IMR-90 (cell line): ENCODE results near the gene C11orf98. TPM values are rescaled to one million over a fixed set of nuclear protein-coding genes. Genes with fewer than 3 reads are reported as not detected.
A peak's percentile ranks its signal among the peaks of the same experiment; 100 is the strongest.

Experiments used
- ATAC-seq: fragments of 200-7000 bp; cut with Tn5 transposase; 2 replicates; pipeline ENCODE4 v1.9.1; 2020; ENCODE audit warnings: low read depth, mild to moderate bottlenecking, moderate library complexity
- BruUV-seq: library from RNA; stranded (reverse); fragments of 400-500 nt; replicated peaks from 2 replicates; lab custom pipeline; 2021; lab: Mats Ljungman, UMichigan
- CTCF ChIA-PET: fragments of 300-600 bp; formaldehyde crosslinking; extraction: SDS; loops from one replicate; lab custom pipeline; 2021; ENCODE audit warnings: antibody characterized with exemption; lab: Yijun Ruan, JAX
- POLR2A ChIA-PET: fragments of 300-600 bp; sonication (Branson Sonifier 250); formaldehyde crosslinking; loops from one replicate; lab custom pipeline; 2022; ENCODE audit warnings: antibody characterized with exemption; ENCODE audit not compliant: unreplicated experiment; lab: Charles Lee
- DNase-seq: peaks from one replicate; pipeline ENCODE4 v3.0.0; 2013
- H2AFZ ChIP-seq: replicated peaks from 2 replicates; pipeline ENCODE3; 2013; ENCODE audit warnings: low read length, mild to moderate bottlenecking; ENCODE audit not compliant: poor library complexity
- H2AK5ac ChIP-seq: 2 replicates; pipeline ENCODE4 v1.6.1; 2013; ENCODE audit warnings: low read depth, low read length, inconsistent platforms
- H2AK9ac ChIP-seq: replicated peaks from 2 replicates; pipeline ENCODE3; 2013; ENCODE audit warnings: mild to moderate bottlenecking, low read depth, low read length, moderate library complexity; ENCODE audit not compliant: poor library complexity
- H2BK120ac ChIP-seq: 2 replicates; pipeline ENCODE4 v1.6.1; 2013; ENCODE audit warnings: low read depth, low read length, inconsistent platforms
- H2BK15ac ChIP-seq: 3 replicates; pipeline ENCODE4 v1.6.1; 2013; ENCODE audit warnings: low read depth, low read length, inconsistent platforms
- H2BK20ac ChIP-seq: 2 replicates; pipeline ENCODE4 v1.6.1; 2013; ENCODE audit warnings: low read depth, mild to moderate bottlenecking, inconsistent platforms, low read length, moderate library complexity
- H2BK5ac ChIP-seq: 2 replicates; pipeline ENCODE4 v1.6.1; 2013; ENCODE audit warnings: mild to moderate bottlenecking, low read depth, low read length, inconsistent platforms; ENCODE audit not compliant: poor library complexity, severe bottlenecking
- H3K14ac ChIP-seq: replicated peaks from 2 replicates; pipeline ENCODE4 v1.6.1; 2013; ENCODE audit warnings: low read depth, low read length, inconsistent platforms
- H3K18ac ChIP-seq: 2 replicates; pipeline ENCODE4 v1.6.1; 2013; ENCODE audit warnings: low read depth, low read length, control low read depth
- H3K23ac ChIP-seq: 2 replicates; pipeline ENCODE4 v1.6.1; 2013; ENCODE audit warnings: low read depth, low read length, inconsistent platforms
- H3K27ac ChIP-seq: 2 replicates; pipeline ENCODE4 v1.5.1; 2013; ENCODE audit warnings: mild to moderate bottlenecking, control low read depth, low read length; ENCODE audit not compliant: insufficient read depth
- H3K27me3 ChIP-seq: 2 replicates; pipeline ENCODE4 v1.6.1; 2013; ENCODE audit warnings: low read length; ENCODE audit not compliant: control insufficient read depth, insufficient read depth
- H3K36me3 ChIP-seq: 2 replicates; pipeline ENCODE4 v1.6.1; 2013; ENCODE audit warnings: low read length, mixed read lengths; ENCODE audit not compliant: control insufficient read depth, insufficient read depth
- H3K4ac ChIP-seq: 2 replicates; pipeline ENCODE4 v1.6.1; 2013; ENCODE audit warnings: low read depth, low read length, inconsistent platforms
- H3K4me1 ChIP-seq: 2 replicates; pipeline ENCODE4 v1.6.1; 2013; ENCODE audit warnings: low read length, mixed read lengths; ENCODE audit not compliant: control insufficient read depth, insufficient read depth
- H3K4me2 ChIP-seq: 2 replicates; pipeline ENCODE4 v1.6.1; 2013; ENCODE audit warnings: low read depth, mild to moderate bottlenecking, control low read depth, low read length, moderate library complexity
- H3K4me3 ChIP-seq: 2 replicates; pipeline ENCODE4 v1.5.1; 2013; ENCODE audit warnings: low read depth, mild to moderate bottlenecking, control low read depth, low read length, moderate library complexity; ENCODE audit not compliant: insufficient read depth
- H3K56ac ChIP-seq: 2 replicates; pipeline ENCODE4 v1.6.1; 2013; ENCODE audit warnings: low read length, inconsistent platforms; ENCODE audit not compliant: insufficient read depth; ENCODE audit errors: extremely low read depth
- H3K79me1 ChIP-seq, 2 experiments: 2 replicates each; pipeline ENCODE4 v1.6.1; 2013; ENCODE audit warnings: low read length in 2 of 2, inconsistent platforms in 1 of 2, low read depth in 1 of 2
- H3K9ac ChIP-seq: 2 replicates; pipeline ENCODE4 v1.6.1; 2013; ENCODE audit warnings: low read depth, low read length, control low read depth
- H3K9me1 ChIP-seq: 2 replicates; pipeline ENCODE4 v1.6.1; 2013; ENCODE audit warnings: low read length, inconsistent platforms; ENCODE audit not compliant: insufficient read depth
- H3K9me3 ChIP-seq: 2 replicates; pipeline ENCODE4 v1.6.1; 2013; ENCODE audit warnings: low read length; ENCODE audit not compliant: control insufficient read depth, insufficient read depth
- H4K20me1 ChIP-seq: 2 replicates; pipeline ENCODE4 v1.6.1; 2013; ENCODE audit warnings: low read length, inconsistent platforms; ENCODE audit not compliant: insufficient read depth
- H4K5ac ChIP-seq: 2 replicates; pipeline ENCODE4 v1.6.1; 2013; ENCODE audit warnings: mild to moderate bottlenecking, low read depth, low read length, control low read depth
- H4K8ac ChIP-seq, 2 experiments: 2 replicates each; pipeline ENCODE4 v1.6.1; 2013; ENCODE audit warnings: low read depth in 2 of 2, low read length in 2 of 2, control low read depth in 1 of 2, inconsistent platforms in 1 of 2
- H4K91ac ChIP-seq: 2 replicates; pipeline ENCODE4 v1.6.1; 2013; ENCODE audit warnings: low read depth, low read length, inconsistent platforms; ENCODE audit not compliant: insufficient read depth
- BHLHE40 ChIP-seq: fragments of 150-350 bp; IDR thresholded peaks from 2 replicates; pipeline ENCODE4 v1.6.1; 2016; ENCODE audit warnings: mild to moderate bottlenecking, low read depth, low read length
- CEBPB ChIP-seq: IDR thresholded peaks from 2 replicates; pipeline ENCODE4 v1.6.1; 2012; ENCODE audit warnings: low read depth, low read length, improper control_type of control experiment
- CHD1 ChIP-seq: IDR thresholded peaks from 2 replicates; pipeline ENCODE4 v1.6.1; 2012; ENCODE audit warnings: low read depth, low read length, improper control_type of control experiment
- ELK1 ChIP-seq: fragments of 150-350 bp; IDR thresholded peaks from 2 replicates; pipeline ENCODE4 v1.6.1; 2016; ENCODE audit warnings: low read depth, mild to moderate bottlenecking, low read length, moderate library complexity, borderline replicate concordance
- MAFK ChIP-seq: IDR thresholded peaks from 2 replicates; pipeline ENCODE4 v1.6.1; 2012; ENCODE audit warnings: low read depth, low read length, improper control_type of control experiment
- MAZ ChIP-seq: IDR thresholded peaks from 2 replicates; pipeline ENCODE4 v1.6.1; 2012; ENCODE audit warnings: low read depth, mild to moderate bottlenecking, low read length, improper control_type of control experiment, moderate library complexity, borderline replicate concordance
- MXI1 ChIP-seq: IDR thresholded peaks from 2 replicates; pipeline ENCODE4 v1.6.1; 2012; ENCODE audit warnings: low read depth, mild to moderate bottlenecking, low read length, moderate library complexity, borderline replicate concordance
- POLR2A ChIP-seq: IDR thresholded peaks from 2 replicates; pipeline ENCODE4 v1.6.1; 2012; ENCODE audit warnings: mild to moderate bottlenecking, low read depth, low read length
- RAD21 ChIP-seq: IDR thresholded peaks from 2 replicates; pipeline ENCODE4 v1.6.1; 2012; ENCODE audit warnings: low read length, improper control_type of control experiment
- RCOR1 ChIP-seq: IDR thresholded peaks from 2 replicates; pipeline ENCODE4 v1.6.1; 2012; ENCODE audit warnings: mild to moderate bottlenecking, low read length, improper control_type of control experiment; ENCODE audit not compliant: insufficient replicate concordance
- RFX5 ChIP-seq: IDR thresholded peaks from 2 replicates; pipeline ENCODE4 v1.8.0; 2012; ENCODE audit warnings: low read depth, mild to moderate bottlenecking, low read length, moderate library complexity
- SMC3 ChIP-seq: fragments of 150-350 bp; IDR thresholded peaks from 2 replicates; pipeline ENCODE4 v1.6.1; 2016; ENCODE audit warnings: low read depth, mild to moderate bottlenecking, antibody characterized with exemption, low read length, moderate library complexity
- USF2 ChIP-seq: fragments of 150-350 bp; IDR thresholded peaks from 2 replicates; pipeline ENCODE4 v1.6.1; 2017; ENCODE audit warnings: mild to moderate bottlenecking, antibody characterized with exemption, low read length, low read depth
- WGBS, 2 experiments: methylation state at CpG; one replicate each; pipeline versions ENCODE4 v1.1.5 to v1.1.7; 2013; ENCODE audit warnings: missing lambda C conversion rate in 2 of 2; ENCODE audit not compliant: insufficient read length in 1 of 2; ENCODE audit errors: extremely low coverage in 2 of 2; 5-methylcytosine and 5-hydroxymethylcytosine counted together
- dilution Hi-C: fragments of 300-500 bp; cut with HindIII; formaldehyde crosslinking; loops from one replicate; pipeline ENCODE4 v1.14.3; 2018; ENCODE audit warnings: low sequenced_read_pairs; ENCODE audit not compliant: unreplicated experiment
- in situ Hi-C: fragments of 300-500 bp; cut with MboI; formaldehyde crosslinking; loops from 3 replicates; pipeline ENCODE4 v1.14.3; 2019; ENCODE audit warnings: low sequenced_read_pairs, inconsistent platforms, mixed read lengths
- intact Hi-C: fragments of 100-400 bp; cut with micrococcal nuclease; formaldehyde crosslinking; loops from 2 replicates; pipeline ENCODE4 v1.10.0; 2022
- polyA plus RNA-seq, 3 experiments: library from polyadenylated mRNA; depleted of rRNA; stranded (reverse); fragments of >200 nt; gene quantifications; 2 replicates each; pipeline ENCODE4 v1.2.3, GENCODE V29; 2012; ENCODE audit warnings: low replicate concordance in 1 of 3
- total RNA-seq: library from RNA; depleted of rRNA; stranded (reverse); fragments of >200 nt; gene quantifications from 2 replicates; pipeline ENCODE4 v1.2.3, GENCODE V29; 2012

The C11orf98 gene
- total and polyA plus RNA-seq, 2 of the 4 experiments (the other 2 are of a cell fraction), result 41.2 to 62.3 TPM

- in situ Hi-C loops (no loop called here), intact Hi-C loops (no loop called here), dilution Hi-C loops (no loop called here)
- Histone ChIP-seq H2BK20ac (no peak overlapping the region), H2BK120ac (no peak overlapping the region), H3K36me3 (peaks cover 22% of the 10 kb centered on the region), H4K8ac (peak overlapping the region; percentile 93 to 97), H2AK9ac (peak overlapping the region; percentile 97), H3K27ac (peak overlapping the region; percentile 86), H3K9me3 (no peaks in the 10 kb centered on the region), H2BK5ac (peak overlapping the region; percentile 53), H3K4me1 (peaks cover 20% of the 10 kb centered on the region), H4K20me1 (no peaks in the 10 kb centered on the region), H2AFZ (peak overlapping the region; percentile 90), H3K9me1 (peaks cover 17% of the 10 kb centered on the region), H2AK5ac (peak overlapping the region; percentile 58), H3K4ac (peak overlapping the region; percentile 86), H3K27me3 (no peaks in the 10 kb centered on the region), H3K9ac (peak overlapping the region; percentile 82), H4K91ac (peak overlapping the region; percentile 72), H3K4me2 (peak overlapping the region; percentile 86), H3K23ac (peak overlapping the region; percentile 55; the same call in 1 of the 2 replicates), H4K5ac (peak overlapping the region; percentile 86), H2BK15ac (no peak overlapping the region), H3K79me1 (peaks cover 20 to 62% of the 10 kb centered on the region in 2 experiments), H3K14ac (peak overlapping the region; percentile 88), H3K18ac (peak overlapping the region; percentile 64; the same call in 1 of the 2 replicates), H3K56ac (peak overlapping the region; percentile 77), H3K4me3 (peak overlapping the region; percentile 54)
- no peak for TF ChIP-seq USF2
- TF ChIP-seq RAD21, result no peak
- no peak for TF ChIP-seq RCOR1
- TF ChIP-seq BHLHE40, result no peak
- no peak for TF ChIP-seq MXI1
- TF ChIP-seq POLR2A, result no peak
- TF ChIP-seq CHD1, result no peak
- no peak for TF ChIP-seq ELK1
- no peak for TF ChIP-seq RFX5
- TF ChIP-seq CEBPB, result no peak
- TF ChIP-seq MAFK, result no peak
- TF ChIP-seq MAZ, result no peak
- no peak for TF ChIP-seq SMC3
- WGBS, 2 experiments, result 16% methylated on average over 2 of the region's 7 CpGs; no CpG with 5 or more reads in 1 of the 2 experiments
- ATAC-seq (no peak), DNase-seq (no peak)
- ChIA-PET POLR2A (interaction anchor here (0.7 kb wide), 1 partner anchor 135 kb away, joined by 3 read pairs; the partner anchor contains the start of gene EEF1G), CTCF (no interaction called here)
- BruUV-seq, result no TSS peak
These were observed 43.8 kb upstream of the C11orf98 start for GRCh38 chr11:62708793-62709192.
